Activated CD4-positive, CD25-positive, alpha-beta regulatory T cell treated with anti-CD3 and anti-CD28 coated beads, Interleukin-2, amount 50 U/mL, for 72 hours (primary cell): ENCODE measurements around the gene PHF11.
A peak's percentile ranks its signal among the peaks of the same experiment; 100 is the strongest.

Source experiments
- DNase-seq: peaks from one replicate; pipeline ENCODE4 v3.0.0; 2021

The PHF11 gene

DNA sequence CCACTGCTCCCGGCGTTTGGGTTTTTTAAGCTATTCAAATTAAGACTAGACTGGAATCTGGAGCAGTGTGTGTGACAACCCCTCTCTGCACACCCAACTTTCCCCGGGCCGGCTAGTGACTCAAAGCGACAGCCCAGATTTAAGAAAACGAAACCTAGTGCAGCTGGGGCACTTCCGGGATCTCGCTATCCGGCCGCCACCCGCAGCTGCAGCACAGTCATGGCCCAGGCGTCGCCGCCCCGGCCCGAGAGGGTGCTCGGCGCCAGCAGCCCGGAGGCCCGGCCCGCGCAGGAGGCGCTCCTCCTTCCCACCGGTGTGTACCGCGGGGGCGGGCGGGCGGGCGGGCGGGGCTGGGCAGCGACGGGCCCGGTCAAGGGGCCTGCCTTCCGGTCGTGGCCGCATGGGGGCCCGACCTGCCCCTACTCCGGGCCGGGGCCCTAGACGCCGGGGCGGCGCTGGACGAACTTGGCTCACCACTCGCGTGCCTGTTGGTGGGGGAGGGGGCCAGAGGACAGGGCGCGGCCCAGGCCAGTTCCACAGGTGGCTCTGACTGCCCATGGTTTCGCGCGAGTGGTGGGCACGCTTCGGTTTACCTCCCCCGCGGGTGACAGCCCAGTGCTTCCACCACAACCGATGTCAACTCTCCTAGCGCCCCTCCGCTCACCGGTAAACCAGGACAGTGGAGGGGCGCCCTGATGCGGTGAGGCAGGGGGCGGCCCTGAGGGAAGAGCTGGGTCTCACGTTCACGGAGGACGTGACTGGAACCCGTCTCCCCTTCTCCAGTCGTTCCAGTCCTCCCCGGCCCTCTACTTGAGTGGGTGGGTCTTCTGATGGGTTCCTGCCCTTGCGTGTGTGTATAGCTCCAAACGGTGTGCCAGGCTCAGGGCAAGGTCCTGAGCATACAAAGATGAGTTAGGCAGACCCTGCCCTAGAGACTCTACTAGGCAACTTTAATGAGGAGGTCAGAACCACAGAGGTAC, at the start of gene PHF11:
Gene PHF11, plus strand, starts transcription at position 171 of the 980 bp plus-strand sequence. Its CDS starts 49 bp downstream, at position 220.
- peak; percentile 87 for DNase-seq

DNA sequence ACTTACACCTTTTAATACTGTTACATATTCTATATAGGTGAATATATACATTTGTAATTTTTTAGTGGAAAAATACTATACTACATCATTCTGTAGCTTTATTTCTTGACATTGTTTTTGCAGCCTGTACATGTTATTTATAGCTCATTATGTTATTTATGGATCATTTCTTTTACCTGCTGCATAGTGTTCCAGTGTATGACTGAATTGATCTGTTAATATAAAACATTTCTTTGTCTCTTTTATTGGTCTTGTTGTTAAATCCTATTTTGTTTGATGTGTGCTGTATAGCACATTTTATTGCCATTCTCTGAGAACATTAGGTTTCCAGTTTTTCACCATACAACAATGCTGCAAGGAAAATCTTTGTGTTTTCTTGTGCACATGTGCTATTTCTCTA, 49.3 kb upstream of the PHF11 start:
- DNase-seq, result no peak

- no peak for DNase-seq
These were observed 47.0 kb upstream of the PHF11 start for GRCh38 chr13:49448753-49449152.

- DNase-seq, result no peak
These were observed 45.5 kb upstream of the PHF11 start for GRCh38 chr13:49450105-49450819.

DNA sequence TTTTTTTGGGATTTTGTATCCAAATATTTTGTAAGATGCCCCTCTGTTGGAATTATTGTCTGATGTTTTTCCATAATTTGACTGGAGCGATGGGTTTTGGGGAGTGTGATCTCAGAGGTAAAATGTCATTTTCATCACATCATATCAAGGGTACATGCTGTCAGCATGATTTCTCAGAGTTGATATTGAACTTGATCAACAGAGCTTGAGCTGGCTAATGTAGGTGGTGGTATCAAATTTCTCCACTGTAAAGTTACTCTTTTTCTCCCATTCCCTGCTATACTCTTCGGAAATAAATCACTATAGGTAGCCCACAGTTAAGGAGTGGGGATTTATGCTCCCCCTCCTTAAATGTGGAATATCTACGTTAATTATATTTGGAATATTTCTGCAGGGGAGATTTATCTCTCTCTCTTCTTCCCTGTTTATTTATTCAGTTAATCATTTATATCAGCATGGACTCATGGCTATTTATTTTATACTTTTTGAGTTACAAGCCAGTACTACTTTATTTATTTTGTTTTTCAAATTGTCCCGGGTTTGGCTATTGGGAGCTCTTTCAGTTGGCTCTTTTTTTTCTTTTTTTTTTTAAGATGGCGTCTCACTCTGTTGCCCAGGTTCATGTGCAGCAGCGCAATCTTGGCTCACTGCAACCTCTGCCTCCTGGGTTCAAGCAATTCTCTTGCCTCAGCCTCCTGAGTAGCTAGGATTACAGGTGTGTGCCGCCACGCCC, 42.9 kb upstream of the PHF11 start:
- DNase-seq, result no peak

GRCh38 chr13:49453465-49453864, 42.3 kb upstream of the PHF11 start:
- no peak for DNase-seq

- DNase-seq, result no peak
These were observed 41.3 kb upstream of the PHF11 start for GRCh38 chr13:49454388-49455006.

- DNase-seq, result no peak
These were observed 40.8 kb upstream of the PHF11 start for GRCh38 chr13:49455007-49455398.

DNA sequence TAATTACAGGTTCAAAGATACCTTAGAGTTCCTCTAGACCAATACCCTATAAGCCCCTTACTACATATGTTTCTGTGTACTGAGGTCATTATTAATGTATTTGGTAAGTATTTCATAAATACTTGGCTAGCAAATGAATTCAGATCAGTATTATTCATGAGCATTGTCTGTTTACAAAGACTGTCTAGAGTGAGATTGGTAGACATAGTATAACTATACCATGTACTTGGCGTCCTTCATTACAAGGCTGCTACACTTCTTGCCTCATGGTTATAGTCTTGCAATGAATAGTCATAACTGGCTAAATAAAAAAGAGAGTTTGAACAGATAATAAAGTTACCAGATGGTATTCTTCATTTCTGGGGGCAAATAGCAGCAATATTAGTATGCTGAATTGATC, 39.6 kb upstream of the PHF11 start:
- no peak for DNase-seq

DNA sequence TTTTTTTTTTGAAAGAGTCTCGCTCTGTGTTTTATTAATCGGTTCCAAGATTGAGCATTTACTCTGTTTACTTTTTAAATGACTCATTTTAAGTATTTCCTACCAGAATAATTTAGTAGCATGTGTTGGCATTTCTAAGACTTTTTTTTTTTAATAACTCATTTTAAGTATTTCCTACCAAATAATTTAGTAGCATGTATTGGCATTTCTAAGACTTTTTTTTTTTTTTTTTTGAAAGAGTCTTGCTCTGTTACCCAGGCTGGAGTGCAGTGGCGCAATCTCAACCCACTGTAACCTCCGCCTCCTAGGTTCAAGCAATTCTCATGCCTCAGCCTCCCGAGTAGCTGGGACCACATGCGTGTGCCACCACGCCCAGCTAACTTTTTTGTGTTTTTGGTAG, 38.5 kb upstream of the PHF11 start:
- no peak for DNase-seq

GRCh38 chr13:49459580-49459979, 36.2 kb upstream of the PHF11 start:
- no peak for DNase-seq

- DNase-seq, result no peak
These were observed 31.7 kb upstream of the PHF11 start for GRCh38 chr13:49464085-49464484.

DNA sequence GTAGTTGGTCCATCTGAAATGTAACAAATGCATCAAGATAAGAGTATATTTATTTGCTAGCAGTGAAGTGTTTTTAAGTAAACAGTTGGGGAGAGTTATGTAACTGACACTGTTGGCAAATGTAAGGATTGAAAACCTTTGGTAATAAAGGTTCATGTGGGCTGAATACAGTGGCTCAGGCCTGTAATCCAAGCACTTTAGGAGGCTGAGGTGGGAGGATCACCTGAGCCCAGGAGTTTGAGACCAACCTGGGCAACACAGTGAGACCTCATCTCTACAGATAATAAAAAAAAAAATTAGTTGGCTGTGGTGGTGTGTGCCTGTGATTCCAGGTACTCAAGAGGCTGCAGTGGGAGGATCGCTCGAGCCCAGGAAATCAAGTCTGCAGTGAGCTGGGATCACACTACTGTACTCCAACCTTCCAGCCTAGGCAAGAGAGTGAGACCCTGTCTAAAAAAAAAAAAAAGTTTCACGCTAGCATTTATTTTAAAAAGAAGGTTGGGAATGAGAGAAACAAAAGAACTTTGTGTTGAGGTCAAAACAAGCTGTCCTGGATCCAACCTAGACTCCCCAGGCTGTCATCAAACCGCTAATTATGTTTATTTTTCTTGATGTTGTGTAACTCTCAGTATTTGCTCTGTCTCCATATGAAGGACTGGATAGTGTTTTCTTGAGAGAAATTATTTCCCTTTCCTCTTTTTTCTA, 31.0 kb upstream of the PHF11 start:
- no peak for DNase-seq

- no peak for DNase-seq
These were observed 29.4 kb upstream of the PHF11 start for GRCh38 chr13:49466292-49466838.

- no peak for DNase-seq
These were observed 23.6 kb upstream of the PHF11 start for GRCh38 chr13:49472186-49472585.

DNA sequence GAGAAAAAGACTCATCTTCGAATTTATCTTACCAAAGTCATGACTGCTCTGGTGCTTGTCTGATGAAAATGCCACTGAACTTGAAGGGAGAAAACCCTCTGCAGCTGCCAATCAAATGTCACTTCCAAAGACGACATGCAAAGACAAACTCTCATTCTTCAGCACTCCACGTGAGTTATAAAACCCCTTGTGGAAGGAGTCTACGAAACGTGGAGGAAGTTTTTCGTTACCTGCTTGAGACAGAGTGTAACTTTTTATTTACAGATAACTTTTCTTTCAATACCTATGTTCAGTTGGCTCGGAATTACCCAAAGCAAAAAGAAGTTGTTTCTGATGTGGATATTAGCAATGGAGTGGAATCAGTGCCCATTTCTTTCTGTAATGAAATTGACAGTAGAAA, 19.2 kb upstream of the PHF11 start:
- DNase-seq, result no peak

GRCh38 chr13:49481788-49482187, 14.0 kb upstream of the PHF11 start:
- DNase-seq, result no peak

DNA sequence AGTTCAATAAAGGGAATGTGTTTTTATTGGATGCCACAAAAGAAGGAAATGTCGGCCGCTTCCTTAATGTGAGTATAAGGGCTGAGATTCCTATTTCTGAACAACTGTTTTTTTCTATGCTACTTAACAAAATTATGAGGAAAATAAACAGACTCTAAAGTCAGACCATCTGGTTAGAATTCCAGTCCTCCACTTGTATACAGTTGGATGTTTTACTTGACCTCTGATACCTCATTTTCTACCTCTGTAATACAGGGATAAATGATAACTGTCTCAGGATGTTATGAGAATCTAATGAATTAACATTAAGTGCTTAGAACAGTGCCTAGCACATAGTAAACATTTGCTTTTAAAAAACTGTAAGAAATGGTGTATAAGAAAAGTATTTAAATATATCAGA, 7.2 kb upstream of the PHF11 start:
- no peak for DNase-seq

GRCh38 chr13:49494645-49495044, 1.1 kb upstream of the PHF11 start:
- DNase-seq, result no peak

GRCh38 chr13:49496837-49497236, 1.1 kb downstream of the PHF11 start:
- peak; percentile 34 for DNase-seq

GRCh38 chr13:49497272-49497671, 1.5 kb downstream of the PHF11 start:
- DNase-seq, result no peak

DNA sequence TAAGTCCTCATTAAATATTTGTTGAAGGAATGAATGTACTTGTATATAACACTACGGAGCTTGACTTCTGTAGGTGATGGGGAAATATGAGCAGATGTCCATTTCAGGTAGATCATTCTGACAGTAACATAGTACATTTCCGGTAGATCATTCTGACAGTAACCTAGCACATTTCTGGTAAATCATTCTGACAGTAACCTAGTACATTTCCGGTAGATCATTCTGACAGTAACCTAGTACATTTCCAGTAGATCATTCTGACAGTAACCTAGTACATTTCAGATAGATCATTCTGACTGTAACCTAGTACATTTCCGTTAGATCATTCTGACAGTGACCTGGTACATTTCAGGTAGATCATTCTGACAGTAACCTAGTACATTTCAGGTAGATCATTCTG, 2.5 kb downstream of the PHF11 start:
- DNase-seq, result no peak
